Peyer's patch (tissue), 4 donors: ENCODE measurements around the gene TMEM121. TPM values are rescaled to one million over a fixed set of nuclear protein-coding genes. Genes with fewer than 3 reads are reported as not detected.
"Not testable (repeated sequence)": the region's sequence is repeated elsewhere in the genome, so short reads cannot be mapped to it uniquely, and the experiment has no call there.

Source experiments
- DNase-seq, 3 donors: peaks; one replicate each; pipeline ENCODE4 v3.0.0-alpha.2; 2017 to 2019
- H3K27ac ChIP-seq, 4 donors: fragments of 200-600 bp; sonication (generic); one replicate each; pipeline ENCODE4 v1.5.1; 2016 to 2019
- H3K27me3 ChIP-seq, 2 donors: fragments of 200-600 bp; sonication (generic); one replicate each; pipeline ENCODE4 v1.5.1; 2019
- H3K36me3 ChIP-seq, 3 donors: fragments of 200-600 bp; sonication (generic); one replicate each; pipeline ENCODE4 v1.5.1; 2016 to 2019
- H3K4me1 ChIP-seq, 4 donors: fragments of 200-600 bp; sonication (generic); one replicate each; pipeline ENCODE4 v1.5.1; 2016 to 2019
- H3K4me3 ChIP-seq, 4 donors: fragments of 200-600 bp; sonication (generic); 1 replicate in 3 of 4; 2 replicates in 1 of 4; pipeline ENCODE4 v1.5.1; 2016 to 2019; ENCODE audit warnings: mild to moderate bottlenecking in 1 of 4
- H3K9me3 ChIP-seq, 4 donors: fragments of 200-600 bp; sonication (generic); one replicate each; pipeline ENCODE4 v1.5.1; 2016 to 2019; ENCODE audit warnings: mild to moderate bottlenecking in 1 of 4
- POLR2A ChIP-seq, 2 donors: fragments of 450-650 bp; IDR thresholded peaks; one replicate each; pipeline ENCODE4 v1.5.1; 2017; ENCODE audit warnings: antibody characterized with exemption in 2 of 2, mild to moderate bottlenecking in 2 of 2, moderate library complexity in 2 of 2
- total RNA-seq, 4 donors: library from RNA; depleted of rRNA; stranded (reverse); fragments of >200 nt; gene quantifications; one replicate each; pipeline ENCODE4 v1.1.0, GENCODE V29; 2016
- TF ChIP-seq, protein P1 (sequence below), 6 experiments: fragments of 450-650 bp in 4 of 6; fragments of 200-600 bp in 2 of 6; sonication (generic) in 1 of 6; IDR thresholded peaks; one replicate each; pipeline ENCODE4 v1.5.1; 2017 to 2019; ENCODE audit warnings: antibody characterized with exemption in 6 of 6, mild to moderate bottlenecking in 3 of 6, moderate library complexity in 1 of 6

Gene TMEM121
- total RNA-seq, 4 donors from 2014 or later = 0.94 to 2.5 (median 1.1) TPM; not detected in 1

- no peak for TF ChIP-seq POLR2A (IDR thresholded peaks at IDR 0.05)
- TF ChIP-seq, protein P1, sequence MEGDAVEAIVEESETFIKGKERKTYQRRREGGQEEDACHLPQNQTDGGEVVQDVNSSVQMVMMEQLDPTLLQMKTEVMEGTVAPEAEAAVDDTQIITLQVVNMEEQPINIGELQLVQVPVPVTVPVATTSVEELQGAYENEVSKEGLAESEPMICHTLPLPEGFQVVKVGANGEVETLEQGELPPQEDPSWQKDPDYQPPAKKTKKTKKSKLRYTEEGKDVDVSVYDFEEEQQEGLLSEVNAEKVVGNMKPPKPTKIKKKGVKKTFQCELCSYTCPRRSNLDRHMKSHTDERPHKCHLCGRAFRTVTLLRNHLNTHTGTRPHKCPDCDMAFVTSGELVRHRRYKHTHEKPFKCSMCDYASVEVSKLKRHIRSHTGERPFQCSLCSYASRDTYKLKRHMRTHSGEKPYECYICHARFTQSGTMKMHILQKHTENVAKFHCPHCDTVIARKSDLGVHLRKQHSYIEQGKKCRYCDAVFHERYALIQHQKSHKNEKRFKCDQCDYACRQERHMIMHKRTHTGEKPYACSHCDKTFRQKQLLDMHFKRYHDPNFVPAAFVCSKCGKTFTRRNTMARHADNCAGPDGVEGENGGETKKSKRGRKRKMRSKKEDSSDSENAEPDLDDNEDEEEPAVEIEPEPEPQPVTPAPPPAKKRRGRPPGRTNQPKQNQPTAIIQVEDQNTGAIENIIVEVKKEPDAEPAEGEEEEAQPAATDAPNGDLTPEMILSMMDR (IDR thresholded peaks at IDR 0.05) = no peak
- DNase-seq = no peak
- Histone ChIP-seq H3K36me3 (no peaks in the 10 kb centered on the region), H3K9me3 (no peaks in the 10 kb centered on the region), H3K27ac (no peak overlapping the region), H3K4me1 (no peaks in the 10 kb centered on the region), H3K27me3 (no peaks in the 10 kb centered on the region), H3K4me3 (no peak overlapping the region)
Measured at GRCh38 chr14:105547741-105548169, 21.4 kb downstream of the TMEM121 start.

- H3K27me3 ChIP-seq = no peaks in the 10 kb centered on the region
- no peaks in the 10 kb centered on the region for H3K9me3 ChIP-seq
- H3K4me1 ChIP-seq = no peaks in the 10 kb centered on the region
- no peak for TF ChIP-seq POLR2A (IDR thresholded peaks at IDR 0.05)
- TF ChIP-seq, protein P1 (IDR thresholded peaks at IDR 0.05) = no peak
- no peak for DNase-seq
- no peak overlapping the region for H3K27ac ChIP-seq
- H3K4me3 ChIP-seq = no peak overlapping the region
- no peaks in the 10 kb centered on the region for H3K36me3 ChIP-seq
Measured at GRCh38 chr14:105549481-105549880, 23.1 kb downstream of the TMEM121 start.

DNA sequence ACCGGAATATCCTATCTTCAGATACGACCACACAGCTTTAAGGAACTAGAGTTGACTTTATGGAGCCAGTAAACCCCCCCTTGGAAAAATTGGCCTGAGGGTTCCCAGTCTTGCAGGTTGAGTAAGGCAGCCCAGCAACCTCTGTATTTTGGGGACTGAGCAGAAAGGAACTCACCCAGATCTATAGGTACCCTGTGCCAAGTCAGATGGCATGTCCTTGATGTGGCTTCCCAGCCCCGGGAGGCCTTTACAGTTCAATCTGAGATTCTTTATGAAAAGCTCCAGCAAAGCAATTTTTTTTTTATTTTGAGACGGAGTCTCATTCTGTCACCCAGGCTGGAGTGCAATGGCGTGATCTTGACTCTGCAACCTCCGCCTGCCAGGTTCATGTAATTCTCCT lies 27.6 kb downstream of the TMEM121 start:
- H3K4me3 ChIP-seq = no peak overlapping the region
- no peak for DNase-seq
- H3K9me3 ChIP-seq = no peaks in the 10 kb centered on the region
- no peak overlapping the region for H3K27ac ChIP-seq
- no peaks in the 10 kb centered on the region for H3K27me3 ChIP-seq
- H3K4me1 ChIP-seq = no peaks in the 10 kb centered on the region
- H3K36me3 ChIP-seq = no peaks in the 10 kb centered on the region
- TF ChIP-seq, protein P1 (IDR thresholded peaks at IDR 0.05) = no peak
- TF ChIP-seq POLR2A (IDR thresholded peaks at IDR 0.05) = no peak

DNA sequence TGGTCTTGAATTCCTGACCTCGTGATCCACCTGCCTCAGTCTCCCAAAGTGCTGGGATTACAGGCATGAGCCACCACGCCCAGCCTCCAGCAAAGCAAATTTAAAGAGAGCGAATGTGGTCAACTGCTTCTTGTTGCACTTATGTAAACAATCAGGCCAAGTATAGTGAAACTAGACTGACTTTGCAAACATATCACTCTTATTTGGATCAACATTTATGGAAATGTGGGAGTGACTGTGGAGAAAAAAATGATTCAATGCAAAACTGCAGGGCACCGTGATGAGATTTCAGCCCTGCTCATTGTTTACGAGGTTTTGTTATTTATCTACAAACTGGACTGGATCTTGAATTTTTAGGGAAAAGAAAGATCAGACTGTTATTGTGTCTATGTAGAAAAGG lies 28.1 kb downstream of the TMEM121 start:
- Histone ChIP-seq H3K36me3 (no peaks in the 10 kb centered on the region), H3K27ac (no peak overlapping the region), H3K9me3 (no peaks in the 10 kb centered on the region), H3K4me1 (peaks cover 0 to 4% (median 0%) of the 10 kb centered on the region in 4 donors), H3K27me3 (no peaks in the 10 kb centered on the region), H3K4me3 (no peak overlapping the region)
- TF ChIP-seq POLR2A (IDR thresholded peaks at IDR 0.05) = no peak
- TF ChIP-seq, protein P1 (IDR thresholded peaks at IDR 0.05) = no peak
- no peak for DNase-seq

GRCh38 chr14:105557671-105558070 lies 31.3 kb downstream of the TMEM121 start:
- DNase-seq, H3K27ac ChIP-seq, H3K36me3 ChIP-seq, H3K27me3 ChIP-seq, H3K4me1 ChIP-seq, H3K9me3 ChIP-seq, H3K4me3 ChIP-seq: not testable (repeated sequence)

DNA sequence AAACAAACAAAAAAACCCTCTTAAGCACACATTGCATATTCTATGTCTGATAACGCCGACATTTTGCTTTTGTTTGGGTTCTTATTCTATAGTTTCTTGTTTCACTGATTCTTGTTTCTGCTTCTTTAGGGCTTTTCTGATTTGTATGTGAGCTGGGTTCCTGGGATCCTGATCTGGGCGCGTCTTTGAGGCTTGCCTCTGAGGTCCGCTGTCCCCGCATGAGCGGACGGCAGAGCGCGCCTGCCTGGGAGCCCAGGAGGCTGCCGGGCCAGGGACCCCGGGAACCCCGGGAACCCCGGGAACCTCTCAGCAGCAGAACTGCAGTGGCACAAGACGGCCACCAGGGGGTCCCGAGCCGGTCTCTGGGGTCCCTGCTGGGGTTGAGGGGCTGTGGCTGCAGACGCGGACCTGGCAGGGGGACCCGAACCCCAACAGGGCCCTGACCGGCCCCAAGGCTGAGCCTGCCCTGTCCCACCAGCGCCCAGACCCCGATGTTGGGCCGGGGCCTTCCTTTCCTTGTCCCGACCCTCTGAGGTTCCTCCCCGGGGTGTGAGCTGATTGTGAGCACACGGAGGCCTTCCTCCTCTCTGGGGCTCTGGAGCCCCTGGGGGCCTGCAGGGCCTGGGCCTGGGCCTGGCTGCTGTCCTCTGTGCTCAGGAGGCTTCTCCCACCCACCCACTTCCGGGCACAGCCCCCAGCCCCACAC lies 32.2 kb downstream of the TMEM121 start:
- H3K4me1 ChIP-seq, H3K9me3 ChIP-seq, H3K27me3 ChIP-seq, H3K36me3 ChIP-seq, DNase-seq: not testable (repeated sequence)
- TF ChIP-seq, protein P1 (IDR thresholded peaks at IDR 0.05) = peak in 2 of 6 experiments; percentile 36 to 40
- Histone ChIP-seq H3K27ac (peak overlapping the region in 2 of 4 donors; percentile 22 to 85), H3K4me3 (peak overlapping the region in 1 of 4 donors; percentile 37)

DNA sequence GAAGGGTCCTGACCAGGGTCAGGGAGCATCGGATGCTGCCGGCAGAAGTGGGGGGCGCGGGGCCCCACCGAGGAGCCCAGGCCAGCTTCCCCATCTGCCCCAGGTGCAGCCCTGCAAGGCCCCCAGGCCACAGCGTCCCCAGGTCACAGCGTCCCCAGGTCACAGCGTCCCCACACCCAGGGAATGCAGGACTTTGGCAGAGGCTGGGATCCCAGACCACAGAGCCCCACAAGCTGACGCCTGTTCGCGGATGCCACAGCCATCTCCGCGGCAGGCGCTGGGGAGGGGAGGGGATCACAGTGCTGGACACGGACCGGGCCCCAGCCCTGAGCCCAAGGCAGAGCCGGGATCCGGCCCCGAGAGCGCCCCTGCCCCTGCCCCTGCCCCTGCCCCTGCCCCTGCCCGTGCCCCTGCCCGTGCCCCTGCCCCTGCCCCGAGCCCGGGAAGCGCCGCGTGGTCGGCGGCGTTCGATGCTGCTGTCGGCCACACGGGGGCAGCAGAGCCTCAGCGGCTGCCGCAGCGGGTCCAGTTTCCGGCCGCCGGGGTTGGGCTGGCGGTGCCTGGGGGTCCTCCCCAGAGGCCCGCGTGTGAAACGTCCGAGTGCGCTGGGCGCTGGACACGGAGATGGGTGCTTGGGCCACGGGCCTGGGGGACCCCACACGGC lies 33.1 kb downstream of the TMEM121 start:
- H3K4me3 ChIP-seq = peak overlapping the region in 1 of 4 donors; percentile 37

DNA sequence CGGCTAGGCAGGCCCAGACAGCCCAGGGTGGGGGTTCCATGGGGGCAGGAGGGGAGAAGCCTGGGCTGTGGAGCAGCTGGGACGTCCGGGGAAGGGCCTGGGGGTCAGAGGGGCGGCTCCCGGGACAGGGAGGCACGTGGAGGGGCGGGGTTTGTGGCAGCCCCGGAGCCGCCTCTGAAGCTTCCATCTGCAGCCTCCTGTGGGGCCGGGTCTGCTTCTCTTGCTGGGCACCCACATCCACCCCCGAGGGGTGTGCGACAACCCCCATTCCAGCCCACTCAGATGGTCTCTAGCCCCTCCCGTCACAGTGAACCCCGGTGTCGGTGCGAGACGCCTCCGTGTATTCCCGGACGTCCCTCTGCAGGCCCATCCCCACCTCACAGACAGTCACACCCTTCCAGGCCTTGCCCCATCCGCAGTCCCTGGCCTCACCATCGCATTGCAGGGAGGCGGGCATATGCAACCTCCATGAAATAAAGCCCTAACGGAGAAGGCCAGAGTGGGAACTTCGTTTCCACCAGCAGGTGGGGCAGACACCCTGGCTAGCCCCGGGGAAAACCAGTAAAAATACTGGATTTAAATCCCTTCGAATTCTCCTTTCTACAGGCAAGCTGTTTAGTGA lies 33.8 kb downstream of the TMEM121 start:
- H3K27me3 ChIP-seq, H3K9me3 ChIP-seq, H3K4me1 ChIP-seq, H3K36me3 ChIP-seq, H3K27ac ChIP-seq, H3K4me3 ChIP-seq: not testable (repeated sequence)
- DNase-seq = peak in 1 of 3 donors; percentile 61

More for the DNA sequence above, 33.1 kb downstream of the TMEM121 start:
- H3K9me3 ChIP-seq, H3K36me3 ChIP-seq, H3K4me1 ChIP-seq, H3K27me3 ChIP-seq, DNase-seq: not testable (repeated sequence)
- peak overlapping the region in 2 of 4 donors; percentile 22 to 85 for H3K27ac ChIP-seq

- not testable (repeated sequence) for H3K9me3 ChIP-seq, H3K36me3 ChIP-seq, H3K4me3 ChIP-seq, DNase-seq, H3K27me3 ChIP-seq, H3K4me1 ChIP-seq
- peak overlapping the region in 2 of 4 donors; percentile 46 to 81 for H3K27ac ChIP-seq
Measured at GRCh38 chr14:105561345-105561744, 35.0 kb downstream of the TMEM121 start.
